Vagina (tissue), 2 donors: Measurements from ENCODE around the gene NCOA3. TPM values are rescaled to one million over a fixed set of nuclear protein-coding genes. Genes with fewer than 3 reads are reported as not detected.

Source experiments
- DNase-seq, 2 donors: peaks; one replicate each; pipeline ENCODE4 v3.0.0-alpha.2; 2017; ENCODE audit errors: extremely low spot score in 2 of 2
- H3K27ac ChIP-seq: fragments of 200-600 bp; sonication (generic); one replicate; pipeline ENCODE4 v1.5.1; 2019
- H3K27me3 ChIP-seq: fragments of 200-600 bp; sonication (generic); one replicate; pipeline ENCODE4 v1.5.1; 2019
- H3K36me3 ChIP-seq, 2 donors: fragments of 200-600 bp; sonication (generic); one replicate each; pipeline ENCODE4 v1.5.1; 2017 to 2019
- H3K4me1 ChIP-seq: fragments of 200-600 bp; sonication (generic); one replicate; pipeline ENCODE4 v1.5.1; 2019
- H3K4me3 ChIP-seq, 2 donors: fragments of 200-600 bp; sonication (generic); 1 replicate in 1 of 2; 2 replicates in 1 of 2; pipeline ENCODE4 v1.5.1; 2016 to 2019
- H3K9me3 ChIP-seq: fragments of 200-600 bp; sonication (generic); one replicate; pipeline ENCODE4 v1.5.1; 2019
- CTCF ChIP-seq, 3 experiments: fragments of 450-650 bp in 2 of 3; fragments of 200-600 bp in 1 of 3; sonication (generic) in 1 of 3; IDR thresholded peaks; one replicate each; pipeline ENCODE4 v1.5.1; 2017 to 2019; ENCODE audit warnings: antibody characterized with exemption in 3 of 3, mild to moderate bottlenecking in 2 of 3, moderate library complexity in 2 of 3
- POLR2A ChIP-seq, 2 donors: fragments of 450-650 bp; IDR thresholded peaks; one replicate each; pipeline ENCODE4 v1.6.1; 2017; ENCODE audit warnings: antibody characterized with exemption in 2 of 2, mild to moderate bottlenecking in 2 of 2, moderate library complexity in 2 of 2
- POLR2AphosphoS5 ChIP-seq, 2 donors: sonication (generic); formaldehyde crosslinking; IDR thresholded peaks; one replicate each; pipeline ENCODE4 v1.9.0; 2017; ENCODE audit warnings: antibody characterized with exemption in 2 of 2, mild to moderate bottlenecking in 2 of 2, low read depth in 1 of 2; ENCODE audit not compliant: insufficient read depth in 1 of 2
- intact Hi-C: fragments of 100-400 bp; cut with DNase I; formaldehyde crosslinking; loops from one replicate; pipeline ENCODE4 v1.15.1; 2023
- total RNA-seq: library from RNA; depleted of rRNA; stranded (reverse); fragments of >200 nt; gene quantifications from one replicate; pipeline ENCODE4 v1.2.3, GENCODE V29; 2016

NCOA3 gene
- total RNA-seq, 1 donor from 2014 or later, result 47.1 TPM

- H3K9me3 ChIP-seq, result no peaks in the 10 kb centered on the region
- no peaks in the 10 kb centered on the region for H3K36me3 ChIP-seq
- DNase-seq, result no peak
- H3K4me1 ChIP-seq, result peaks cover 18% of the 10 kb centered on the region
- intact Hi-C loops, result no loop called here
- TF ChIP-seq CTCF (IDR thresholded peaks at IDR 0.05) (no peak), POLR2AphosphoS5 (IDR thresholded peaks at IDR 0.05; ENCODE audit: insufficient read depth in 1 of 2, low read depth in 1 of 2) (no peak)
- H3K27ac ChIP-seq, result no peak overlapping the region
- H3K27me3 ChIP-seq, result no peaks in the 10 kb centered on the region
- no peak overlapping the region for H3K4me3 ChIP-seq
Observed at GRCh38 chr20:47466213-47466612, 35.5 kb upstream of the NCOA3 start.

GRCh38 chr20:47466704-47467459 lies 34.8 kb upstream of the NCOA3 start:
- TF ChIP-seq CTCF (IDR thresholded peaks at IDR 0.05) (no peak), POLR2AphosphoS5 (IDR thresholded peaks at IDR 0.05; ENCODE audit: insufficient read depth in 1 of 2, low read depth in 1 of 2) (no peak), POLR2A (IDR thresholded peaks at IDR 0.05) (no peak)
- Histone ChIP-seq H3K4me1 (peaks cover 18% of the 10 kb centered on the region), H3K9me3 (no peaks in the 10 kb centered on the region), H3K36me3 (no peaks in the 10 kb centered on the region), H3K4me3 (no peak overlapping the region), H3K27me3 (no peaks in the 10 kb centered on the region), H3K27ac (no peak overlapping the region)
- intact Hi-C loops, result no loop called here
- no peak for DNase-seq

GRCh38 chr20:47468290-47469050 lies 33.2 kb upstream of the NCOA3 start:
- no peak overlapping the region for H3K4me3 ChIP-seq
- H3K4me1 ChIP-seq, result peaks cover 18% of the 10 kb centered on the region
- TF ChIP-seq POLR2AphosphoS5 (IDR thresholded peaks at IDR 0.05; ENCODE audit: insufficient read depth in 1 of 2, low read depth in 1 of 2), result no peak
- no peak for TF ChIP-seq CTCF (IDR thresholded peaks at IDR 0.05)
- TF ChIP-seq POLR2A (IDR thresholded peaks at IDR 0.05), result no peak
- no peaks in the 10 kb centered on the region for H3K27me3 ChIP-seq
- H3K27ac ChIP-seq, result no peak overlapping the region
- no peaks in the 10 kb centered on the region for H3K9me3 ChIP-seq
- intact Hi-C loops, result no loop called here
- no peak for DNase-seq
- no peaks in the 10 kb centered on the region for H3K36me3 ChIP-seq

DNA sequence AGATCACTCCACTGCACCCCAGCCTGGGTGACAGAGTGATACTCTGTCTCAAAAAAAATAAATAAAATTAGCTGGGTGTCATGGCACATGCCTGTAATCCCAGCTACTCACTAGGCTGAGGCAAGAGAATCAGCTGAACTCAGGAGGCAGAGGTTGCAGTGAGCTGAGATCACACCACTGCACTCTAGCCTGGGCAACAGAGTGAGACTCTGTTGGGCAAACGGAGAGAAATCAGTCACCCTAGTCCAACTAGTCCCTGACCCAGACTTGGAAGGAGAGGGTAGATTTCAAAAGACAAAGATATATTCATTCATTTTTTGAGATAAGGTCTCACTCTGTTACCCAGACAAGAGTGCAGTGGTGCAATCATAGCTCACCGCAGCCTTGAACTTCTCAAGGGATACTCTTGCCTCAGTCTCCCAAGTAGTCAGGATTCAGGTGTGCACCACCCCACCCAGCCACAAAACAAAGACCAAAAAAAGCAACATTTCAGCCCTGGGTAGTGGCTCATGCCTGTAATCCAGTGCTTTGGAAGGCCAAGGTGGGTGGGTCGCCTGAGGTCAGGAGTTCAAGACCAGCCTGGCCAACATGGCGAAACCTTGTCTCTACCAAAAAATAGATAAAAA lies 26.2 kb upstream of the NCOA3 start:
- DNase-seq, result no peak
- Histone ChIP-seq H3K36me3 (no peaks in the 10 kb centered on the region), H3K27ac (no peak overlapping the region), H3K9me3 (no peaks in the 10 kb centered on the region), H3K4me1 (peaks cover 4% of the 10 kb centered on the region), H3K27me3 (no peaks in the 10 kb centered on the region), H3K4me3 (no peak overlapping the region)
- TF ChIP-seq CTCF (IDR thresholded peaks at IDR 0.05), result no peak
- no peak for TF ChIP-seq POLR2AphosphoS5 (IDR thresholded peaks at IDR 0.05; ENCODE audit: insufficient read depth in 1 of 2, low read depth in 1 of 2)
- TF ChIP-seq POLR2A (IDR thresholded peaks at IDR 0.05), result no peak
- intact Hi-C loops, result no loop called here
